Retinal pigment epithelial cell (primary cell): ENCODE measurements around the gene AGBL4.

Experiments used
- DNase-seq: peaks from one replicate; pipeline ENCODE4 v3.0.0-alpha.2; 2010; ENCODE audit warnings: low read depth
- H3K4me3 ChIP-seq: 2 replicates; pipeline ENCODE4 v1.5.1; 2011; ENCODE audit warnings: mild to moderate bottlenecking, low read length, control low read depth, moderate library complexity
- CTCF ChIP-seq: conservative IDR thresholded peaks from 2 replicates; pipeline ENCODE4 v1.5.1; 2011; ENCODE audit warnings: low read depth, low read length, control low read depth, inconsistent platforms

AGBL4 gene

GRCh38 chr1:48617252-48617651 is 1406.5 kb downstream of the AGBL4 start:
- no peak overlapping the region for H3K4me3 ChIP-seq
- DNase-seq = no peak
- TF ChIP-seq CTCF = no peak

- H3K4me3 ChIP-seq = no peak overlapping the region
- TF ChIP-seq CTCF = no peak
- no peak for DNase-seq
These were observed 1407.0 kb downstream of the AGBL4 start for GRCh38 chr1:48616710-48617109.

- H3K4me3 ChIP-seq = no peak overlapping the region
- DNase-seq = no peak
- TF ChIP-seq CTCF = no peak
These were observed 1411.9 kb downstream of the AGBL4 start for GRCh38 chr1:48611841-48612240.

- DNase-seq = peak; percentile 34
- TF ChIP-seq CTCF = no peak
- H3K4me3 ChIP-seq = no peak overlapping the region
These were observed 1412.9 kb downstream of the AGBL4 start for GRCh38 chr1:48610628-48611542.

- DNase-seq = no peak
- H3K4me3 ChIP-seq = no peak overlapping the region
- TF ChIP-seq CTCF = no peak
These were observed 1414.9 kb downstream of the AGBL4 start for GRCh38 chr1:48608882-48609281.

GRCh38 chr1:48603222-48603621 is 1420.5 kb downstream of the AGBL4 start:
- TF ChIP-seq CTCF = no peak
- DNase-seq = no peak
- H3K4me3 ChIP-seq = no peak overlapping the region

GRCh38 chr1:48602349-48602748 is 1421.4 kb downstream of the AGBL4 start:
- no peak for DNase-seq
- no peak overlapping the region for H3K4me3 ChIP-seq
- TF ChIP-seq CTCF = no peak
